Testis (tissue), 3 donors: ENCODE measurements around the gene EDC3. TPM values are rescaled to one million over a fixed set of nuclear protein-coding genes. Genes with fewer than 3 reads are reported as not detected.

Source experiments
- DNase-seq: peaks from one replicate; pipeline ENCODE4 v3.0.0-alpha.2; 2019
- H3K27ac ChIP-seq, 2 donors: fragments of 200-600 bp; sonication (generic); one replicate each; pipeline ENCODE4 v1.5.1; 2019
- H3K27me3 ChIP-seq: fragments of 200-600 bp; sonication (generic); one replicate; pipeline ENCODE4 v1.5.1; 2019
- H3K36me3 ChIP-seq: fragments of 200-600 bp; sonication (generic); one replicate; pipeline ENCODE4 v1.5.1; 2017; ENCODE audit warnings: low read depth; ENCODE audit errors: missing control alignments
- H3K4me1 ChIP-seq: fragments of 200-600 bp; sonication (generic); one replicate; pipeline ENCODE4 v1.5.1; 2019
- H3K4me3 ChIP-seq, 2 donors: fragments of 200-600 bp; sonication (generic); one replicate each; pipeline ENCODE4 v1.5.1; 2017 to 2019
- H3K9me3 ChIP-seq: fragments of 200-600 bp; sonication (generic); one replicate; pipeline ENCODE4 v1.5.1; 2017
- POLR2A ChIP-seq: fragments of 450-650 bp; IDR thresholded peaks from one replicate; pipeline ENCODE4 v1.6.1; 2017; ENCODE audit warnings: antibody characterized with exemption, mild to moderate bottlenecking, moderate library complexity
- WGBS, 2 donors: methylation state at CpG; one replicate each; pipeline ENCODE4 v1.1.5; 2018; 5-methylcytosine and 5-hydroxymethylcytosine counted together
- intact Hi-C: fragments of 100-400 bp; cut with DNase I; formaldehyde crosslinking; loops from one replicate; pipeline ENCODE4 v1.15.1; 2023; ENCODE audit warnings: low total_unique reads
- polyA plus RNA-seq: library from polyadenylated mRNA; stranded (reverse); fragments of 350-450 nt; fragmentation: Illumina TruSeq; extraction: RNeasy Lipid Tissue Mini Kit (QIAGEN cat#74804); gene quantifications from one replicate; pipeline ENCODE4 v1.2.3, GENCODE V29; 2014; ENCODE audit warnings: low read depth, low replicate concordance; ENCODE audit not compliant: insufficient read depth
- total RNA-seq, 2 donors: library from RNA; depleted of rRNA; stranded (reverse); fragments of >200 nt; gene quantifications; one replicate each; pipeline ENCODE4 v1.2.3, GENCODE V29; 2016
- TF ChIP-seq, protein P1 (sequence below), 3 experiments: fragments of 450-650 bp in 2 of 3; fragments of 200-600 bp in 1 of 3; sonication (generic) in 1 of 3; IDR thresholded peaks; one replicate each; pipeline ENCODE4 v1.5.1; 2016 to 2019; ENCODE audit warnings: antibody characterized with exemption in 3 of 3, mild to moderate bottlenecking in 2 of 3, moderate library complexity in 1 of 3

EDC3 gene
- total and polyA plus RNA-seq, 3 donors from 2014 or later: 53.8 to 96.0 (median 56.5) TPM

DNA sequence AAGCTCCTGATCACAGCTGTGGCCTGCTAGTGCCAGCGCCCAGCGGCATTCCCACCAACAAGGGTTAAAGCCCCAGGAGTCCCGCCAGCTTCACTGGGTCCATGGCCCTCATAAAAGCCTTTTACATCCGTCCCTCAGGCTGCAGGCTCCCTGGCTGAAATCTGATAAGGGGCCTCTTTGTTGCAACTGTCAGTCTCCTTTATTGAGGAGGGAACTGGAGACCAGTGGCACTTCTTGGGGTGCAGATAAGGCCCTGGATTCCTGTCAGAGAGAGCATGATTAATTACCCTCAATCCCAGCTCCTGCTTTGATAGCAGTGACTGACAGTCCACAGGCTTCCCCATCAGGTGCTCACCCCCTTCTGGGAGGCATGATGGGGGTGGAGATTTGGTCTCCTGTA is 111.0 kb downstream of the EDC3 start:
- Histone ChIP-seq H3K4me3 (no peak overlapping the region), H3K27me3 (no peaks in the 10 kb centered on the region), H3K4me1 (no peaks in the 10 kb centered on the region), H3K36me3 (no peaks in the 10 kb centered on the region), H3K9me3 (no peaks in the 10 kb centered on the region), H3K27ac (no peak overlapping the region)
- TF ChIP-seq, protein P1, sequence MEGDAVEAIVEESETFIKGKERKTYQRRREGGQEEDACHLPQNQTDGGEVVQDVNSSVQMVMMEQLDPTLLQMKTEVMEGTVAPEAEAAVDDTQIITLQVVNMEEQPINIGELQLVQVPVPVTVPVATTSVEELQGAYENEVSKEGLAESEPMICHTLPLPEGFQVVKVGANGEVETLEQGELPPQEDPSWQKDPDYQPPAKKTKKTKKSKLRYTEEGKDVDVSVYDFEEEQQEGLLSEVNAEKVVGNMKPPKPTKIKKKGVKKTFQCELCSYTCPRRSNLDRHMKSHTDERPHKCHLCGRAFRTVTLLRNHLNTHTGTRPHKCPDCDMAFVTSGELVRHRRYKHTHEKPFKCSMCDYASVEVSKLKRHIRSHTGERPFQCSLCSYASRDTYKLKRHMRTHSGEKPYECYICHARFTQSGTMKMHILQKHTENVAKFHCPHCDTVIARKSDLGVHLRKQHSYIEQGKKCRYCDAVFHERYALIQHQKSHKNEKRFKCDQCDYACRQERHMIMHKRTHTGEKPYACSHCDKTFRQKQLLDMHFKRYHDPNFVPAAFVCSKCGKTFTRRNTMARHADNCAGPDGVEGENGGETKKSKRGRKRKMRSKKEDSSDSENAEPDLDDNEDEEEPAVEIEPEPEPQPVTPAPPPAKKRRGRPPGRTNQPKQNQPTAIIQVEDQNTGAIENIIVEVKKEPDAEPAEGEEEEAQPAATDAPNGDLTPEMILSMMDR (IDR thresholded peaks at IDR 0.05): no peak
- no peak for TF ChIP-seq POLR2A
- no peak for DNase-seq
- intact Hi-C loops: no loop called here
- 79 to 83% methylated on average over 1 to 4 of the region's 4 CpGs for WGBS, 2 donors

DNA sequence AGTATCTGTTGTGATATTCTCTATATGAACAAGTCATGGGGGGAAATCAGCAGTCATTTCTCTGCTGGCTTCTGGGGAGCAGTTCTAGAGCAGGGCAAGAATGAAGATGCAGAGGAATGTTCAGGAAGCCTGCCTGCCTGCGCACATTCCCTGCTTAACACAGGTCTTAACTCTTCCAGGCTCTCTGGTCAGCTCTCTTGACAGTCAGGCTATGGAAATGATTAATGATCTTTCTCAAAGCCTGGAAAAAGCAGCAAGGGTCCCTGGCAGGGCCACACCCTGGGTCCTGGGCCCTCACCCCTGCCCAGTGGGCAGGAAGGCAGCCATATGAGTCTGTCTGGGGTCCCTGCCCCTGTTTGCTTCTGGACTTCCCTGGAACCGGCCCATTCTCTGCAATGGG is 111.6 kb downstream of the EDC3 start:
- no peak for DNase-seq
- no peaks in the 10 kb centered on the region for H3K27me3 ChIP-seq
- H3K27ac ChIP-seq: no peak overlapping the region
- no peak for TF ChIP-seq POLR2A
- TF ChIP-seq, protein P1 (IDR thresholded peaks at IDR 0.05): no peak
- H3K4me3 ChIP-seq: no peak overlapping the region
- no peaks in the 10 kb centered on the region for H3K36me3 ChIP-seq
- no peaks in the 10 kb centered on the region for H3K4me1 ChIP-seq
- 85 to 92% methylated on average over 2 of the region's 2 CpGs for WGBS, 2 donors
- H3K9me3 ChIP-seq: no peaks in the 10 kb centered on the region
- intact Hi-C loops: no loop called here

Other genes with a start within 250 kb of the EDC3 start
- gene UBL7, start 234.9 kb downstream of the EDC3 start, total RNA-seq: 10 to 100 TPM; 61.9 to 70.6 TPM
- 104 TPM for gene UBL7, start 234.9 kb downstream of the EDC3 start, polyA plus RNA-seq
- 10 to 100 TPM; 53.7 to 58.1 TPM for gene ARID3B, start 154.8 kb downstream of the EDC3 start, total RNA-seq
- 50.3 TPM for gene ARID3B, start 154.8 kb downstream of the EDC3 start, polyA plus RNA-seq
- 100 to 1,000 TPM; 162 to 197 TPM for gene CLK3, start 80.2 kb downstream of the EDC3 start, total RNA-seq
- 137 TPM for gene CLK3, start 80.2 kb downstream of the EDC3 start, polyA plus RNA-seq
- gene CYP1A1, start 29.5 kb upstream of the EDC3 start, total RNA-seq: under 1 TPM; 0.19 to 0.31 TPM
- gene CYP1A1, start 29.5 kb upstream of the EDC3 start, polyA plus RNA-seq: 5.6 TPM
- gene CYP1A2, start 52.8 kb upstream of the EDC3 start, total RNA-seq: under 1 TPM; 0.12 to 0.31 TPM
- gene CYP1A2, start 52.8 kb upstream of the EDC3 start, polyA plus RNA-seq: not detected
- 10 to 100 TPM; 41.5 to 43.1 TPM for gene CSK, start 86.1 kb upstream of the EDC3 start, total RNA-seq
- gene CSK, start 86.1 kb upstream of the EDC3 start, polyA plus RNA-seq: 45.6 TPM
- 1 to 10 TPM; 4.3 to 4.6 TPM for gene LMAN1L, start 116.8 kb upstream of the EDC3 start, total RNA-seq
- 2.2 TPM for gene LMAN1L, start 116.8 kb upstream of the EDC3 start, polyA plus RNA-seq
- gene CPLX3, start 130.6 kb upstream of the EDC3 start, total RNA-seq: 1 to 10 TPM; 3.7 to 5.7 TPM
- gene CPLX3, start 130.6 kb upstream of the EDC3 start, polyA plus RNA-seq: 3.6 TPM
- 10 to 100 TPM; 68.2 to 78.5 TPM for gene ULK3, start 147.1 kb upstream of the EDC3 start, total RNA-seq
- gene ULK3, start 147.1 kb upstream of the EDC3 start, polyA plus RNA-seq: 27.0 TPM
- 100 to 1,000 TPM in 1 of 2 donors, 10 to 100 TPM in 1; 94.8 to 103 TPM for gene SCAMP2, start 177.3 kb upstream of the EDC3 start, total RNA-seq
- 130 TPM for gene SCAMP2, start 177.3 kb upstream of the EDC3 start, polyA plus RNA-seq
- gene MPI, start 194.0 kb upstream of the EDC3 start, total RNA-seq: 10 to 100 TPM; 65.4 to 78.1 TPM
- gene MPI, start 194.0 kb upstream of the EDC3 start, polyA plus RNA-seq: 92.6 TPM
- 10 to 100 TPM; 40.2 to 40.6 TPM for gene FAM219B, start 210.8 kb upstream of the EDC3 start, total RNA-seq
- 32.6 TPM for gene FAM219B, start 210.8 kb upstream of the EDC3 start, polyA plus RNA-seq
- 100 to 1,000 TPM in 1 of 2 donors, 10 to 100 TPM in 1; 77.4 to 107 TPM for gene COX5A, start 242.0 kb upstream of the EDC3 start, total RNA-seq
- 426 TPM for gene COX5A, start 242.0 kb upstream of the EDC3 start, polyA plus RNA-seq